ENCODE data around the gene ARHGEF25.
"Not testable (repeated sequence)": the region's sequence is repeated elsewhere in the genome, so short reads cannot be mapped to it uniquely, and the experiment has no call there.

ARHGEF25 gene

GRCh38 chr12:57638096-57638495 lies 26.9 kb downstream of the ARHGEF25 start:
- DNase-seq (ENCODE audit: low spot score) = no peak

GRCh38 chr12:57640175-57641042 lies 29.2 kb downstream of the ARHGEF25 start:
- DNase-seq (ENCODE audit: low spot score) = no peak

GRCh38 chr12:57641699-57642442 lies 30.6 kb downstream of the ARHGEF25 start:
- DNase-seq (ENCODE audit: low spot score) = no peak

- DNase-seq (ENCODE audit: low spot score) = not testable (repeated sequence)
Observed at GRCh38 chr12:57645990-57646658, 34.9 kb downstream of the ARHGEF25 start.

- DNase-seq (ENCODE audit: low spot score) = not testable (repeated sequence)
Observed at GRCh38 chr12:57646659-57647049, 35.4 kb downstream of the ARHGEF25 start.

- no peak for DNase-seq (ENCODE audit: low spot score)
Observed at GRCh38 chr12:57654042-57654441, 42.8 kb downstream of the ARHGEF25 start.

- no peak for DNase-seq (ENCODE audit: low spot score)
Observed at GRCh38 chr12:57655541-57656240, 44.5 kb downstream of the ARHGEF25 start.

- DNase-seq (ENCODE audit: low spot score) = not testable (repeated sequence)
Observed at GRCh38 chr12:57656408-57656807, 45.2 kb downstream of the ARHGEF25 start.

- DNase-seq (ENCODE audit: low spot score) = no peak
Observed at GRCh38 chr12:57657744-57658143, 46.5 kb downstream of the ARHGEF25 start.

GRCh38 chr12:57658890-57659289 lies 47.7 kb downstream of the ARHGEF25 start:
- no peak for DNase-seq (ENCODE audit: low spot score)

- DNase-seq (ENCODE audit: low spot score) = no peak
Observed at GRCh38 chr12:57661376-57661775, 50.1 kb downstream of the ARHGEF25 start.

GRCh38 chr12:57665066-57665820 lies 54.0 kb downstream of the ARHGEF25 start:
- not testable (repeated sequence) for DNase-seq (ENCODE audit: low spot score)
